ENCODE data around the gene PLD4.

Gene PLD4

GRCh38 chr14:104876251-104876699, 48.4 kb upstream of the PLD4 start:
- no peaks in the 10 kb centered on the region for H3K79me2 ChIP-seq (ENCODE audit: insufficient read depth, low read length)
- H3K4me3 ChIP-seq (ENCODE audit: insufficient read depth, low read length, poor library complexity, severe bottlenecking), result no peak overlapping the region
- H2AFZ ChIP-seq (ENCODE audit: low read depth, low read length, severe bottlenecking), result no peak overlapping the region
- H3K9me3 ChIP-seq (ENCODE audit: insufficient read depth, low read length), result no peaks in the 10 kb centered on the region
- TF ChIP-seq, protein P1, sequence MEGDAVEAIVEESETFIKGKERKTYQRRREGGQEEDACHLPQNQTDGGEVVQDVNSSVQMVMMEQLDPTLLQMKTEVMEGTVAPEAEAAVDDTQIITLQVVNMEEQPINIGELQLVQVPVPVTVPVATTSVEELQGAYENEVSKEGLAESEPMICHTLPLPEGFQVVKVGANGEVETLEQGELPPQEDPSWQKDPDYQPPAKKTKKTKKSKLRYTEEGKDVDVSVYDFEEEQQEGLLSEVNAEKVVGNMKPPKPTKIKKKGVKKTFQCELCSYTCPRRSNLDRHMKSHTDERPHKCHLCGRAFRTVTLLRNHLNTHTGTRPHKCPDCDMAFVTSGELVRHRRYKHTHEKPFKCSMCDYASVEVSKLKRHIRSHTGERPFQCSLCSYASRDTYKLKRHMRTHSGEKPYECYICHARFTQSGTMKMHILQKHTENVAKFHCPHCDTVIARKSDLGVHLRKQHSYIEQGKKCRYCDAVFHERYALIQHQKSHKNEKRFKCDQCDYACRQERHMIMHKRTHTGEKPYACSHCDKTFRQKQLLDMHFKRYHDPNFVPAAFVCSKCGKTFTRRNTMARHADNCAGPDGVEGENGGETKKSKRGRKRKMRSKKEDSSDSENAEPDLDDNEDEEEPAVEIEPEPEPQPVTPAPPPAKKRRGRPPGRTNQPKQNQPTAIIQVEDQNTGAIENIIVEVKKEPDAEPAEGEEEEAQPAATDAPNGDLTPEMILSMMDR (IDR thresholded peaks at IDR 0.05; ENCODE audit: insufficient read depth, low read length, poor library complexity, severe bottlenecking), result no peak
- no peak for TF ChIP-seq EZH2phosphoT487 (conservative IDR thresholded peaks at IDR 0.05; ENCODE audit: low read length)
- H4K20me1 ChIP-seq (ENCODE audit: low read depth, low read length), result no peaks in the 10 kb centered on the region
- no peak overlapping the region for H3K4me2 ChIP-seq (ENCODE audit: low read depth, low read length, poor library complexity, severe bottlenecking)
- H3K36me3 ChIP-seq (ENCODE audit: low read length), result no peaks in the 10 kb centered on the region
- H3K27me3 ChIP-seq (ENCODE audit: low read length), result no peaks in the 10 kb centered on the region
- no peak overlapping the region for H3K9ac ChIP-seq (ENCODE audit: low read length)
- no peak overlapping the region for H3K27ac ChIP-seq (ENCODE audit: low read depth, low read length)
- H3K9me2 ChIP-seq (replicated peaks; ENCODE audit: insufficient read depth, low read length), result no peaks in the 10 kb centered on the region
- H3F3A ChIP-seq (ENCODE audit: insufficient read depth), result no peaks in the 10 kb centered on the region

- no peak overlapping the region for H3K4me2 ChIP-seq (ENCODE audit: low read depth, low read length, poor library complexity, severe bottlenecking)
- TF ChIP-seq EZH2phosphoT487 (conservative IDR thresholded peaks at IDR 0.05; ENCODE audit: low read length), result no peak
- TF ChIP-seq, protein P1 (IDR thresholded peaks at IDR 0.05; ENCODE audit: insufficient read depth, low read length, poor library complexity, severe bottlenecking), result no peak
- H4K20me1 ChIP-seq (ENCODE audit: low read depth, low read length), result no peaks in the 10 kb centered on the region
- H3K9me3 ChIP-seq (ENCODE audit: insufficient read depth, low read length), result no peaks in the 10 kb centered on the region
- H3K9me2 ChIP-seq (replicated peaks; ENCODE audit: insufficient read depth, low read length), result no peaks in the 10 kb centered on the region
- no peaks in the 10 kb centered on the region for H3K79me2 ChIP-seq (ENCODE audit: insufficient read depth, low read length)
- H2AFZ ChIP-seq (ENCODE audit: low read depth, low read length, severe bottlenecking), result no peak overlapping the region
- H3K27me3 ChIP-seq (ENCODE audit: low read length), result no peaks in the 10 kb centered on the region
- no peaks in the 10 kb centered on the region for H3F3A ChIP-seq (ENCODE audit: insufficient read depth)
- H3K9ac ChIP-seq (ENCODE audit: low read length), result no peak overlapping the region
- H3K4me3 ChIP-seq (ENCODE audit: insufficient read depth, low read length, poor library complexity, severe bottlenecking), result no peak overlapping the region
- H3K27ac ChIP-seq (ENCODE audit: low read depth, low read length), result no peak overlapping the region
- H3K36me3 ChIP-seq (ENCODE audit: low read length), result no peaks in the 10 kb centered on the region
Measured at GRCh38 chr14:104877066-104877805, 47.4 kb upstream of the PLD4 start.

- no peaks in the 10 kb centered on the region for H3K9me2 ChIP-seq (replicated peaks; ENCODE audit: insufficient read depth, low read length)
- no peaks in the 10 kb centered on the region for H3K9me3 ChIP-seq (ENCODE audit: insufficient read depth, low read length)
- H2AFZ ChIP-seq (ENCODE audit: low read depth, low read length, severe bottlenecking), result no peak overlapping the region
- no peaks in the 10 kb centered on the region for H3K27me3 ChIP-seq (ENCODE audit: low read length)
- TF ChIP-seq, protein P1 (IDR thresholded peaks at IDR 0.05; ENCODE audit: insufficient read depth, low read length, poor library complexity, severe bottlenecking), result no peak
- TF ChIP-seq EZH2phosphoT487 (conservative IDR thresholded peaks at IDR 0.05; ENCODE audit: low read length), result no peak
- H3K27ac ChIP-seq (ENCODE audit: low read depth, low read length), result no peak overlapping the region
- no peak overlapping the region for H3K9ac ChIP-seq (ENCODE audit: low read length)
- H4K20me1 ChIP-seq (ENCODE audit: low read depth, low read length), result no peaks in the 10 kb centered on the region
- H3K4me3 ChIP-seq (ENCODE audit: insufficient read depth, low read length, poor library complexity, severe bottlenecking), result no peak overlapping the region
- H3K36me3 ChIP-seq (ENCODE audit: low read length), result no peaks in the 10 kb centered on the region
- no peaks in the 10 kb centered on the region for H3K79me2 ChIP-seq (ENCODE audit: insufficient read depth, low read length)
- H3K4me2 ChIP-seq (ENCODE audit: low read depth, low read length, poor library complexity, severe bottlenecking), result no peak overlapping the region
- H3F3A ChIP-seq (ENCODE audit: insufficient read depth), result no peaks in the 10 kb centered on the region
Measured at GRCh38 chr14:104877806-104878550, 46.7 kb upstream of the PLD4 start.
